A549 (cell line): Measurements from ENCODE around the gene HIVEP3. TPM values are rescaled to one million over a fixed set of nuclear protein-coding genes. Genes with fewer than 3 reads are reported as not detected.

Experiments used
- ATAC-seq, 2 experiments: fragments of 200-7000 bp in 1 of 2; fragments of >200 bp in 1 of 2; cut with Nextera tagmentation in 1 of 2; cut with Tn5 transposase in 1 of 2; 3 replicates each; pipeline versions ENCODE4 v1.8.0 to v1.9.1; 2018 to 2020; ENCODE audit warnings: mild to moderate bottlenecking in 1 of 2, moderate library complexity in 1 of 2
- CTCF ChIA-PET: fragments of 300-600 bp; sonication (Branson Sonifier 250); formaldehyde crosslinking; extraction: SDS; loops from one replicate; lab custom pipeline; 2021; ENCODE audit warnings: antibody characterized with exemption, inconsistent platforms; lab: Yijun Ruan, JAX
- POLR2A ChIA-PET: fragments of 350-600 bp; formaldehyde crosslinking; extraction: SDS; loops from one replicate; lab custom pipeline; 2021; ENCODE audit warnings: antibody characterized with exemption, inconsistent platforms; lab: Yijun Ruan, JAX
- DNase-seq, 2 experiments: peaks; one replicate each; pipeline versions ENCODE4 v3.0.0 to v3.0.0-alpha.2; 2011 to 2016; ENCODE audit warnings: low read depth in 1 of 2, low spot score in 1 of 2
- FAIRE-seq: peaks from 2 replicates; lab custom pipeline; 2011; peaks lifted over from hg19 to GRCh38; lab: Jason Lieb, UNC
- H3K27ac ChIP-seq, 2 experiments: fragments of >200 bp; sonication (Bioruptor Twin); formaldehyde crosslinking; 3 replicates each; pipeline ENCODE4 v1.5.1; 2016 to 2017
- H3K4me1 ChIP-seq: fragments of >200 bp; sonication (Bioruptor Twin); formaldehyde crosslinking; 3 replicates; pipeline ENCODE4 v1.6.1; 2016
- H3K4me2 ChIP-seq: fragments of >200 bp; sonication (Bioruptor Twin); formaldehyde crosslinking; 3 replicates; pipeline ENCODE4 v1.6.1; 2016
- H3K4me3 ChIP-seq: fragments of >200 bp; sonication (Bioruptor Twin); formaldehyde crosslinking; 3 replicates; pipeline ENCODE4 v1.5.1; 2016
- H3K9me3 ChIP-seq: fragments of >200 bp; sonication (Bioruptor Twin); formaldehyde crosslinking; 3 replicates; pipeline ENCODE4 v1.6.1; 2016
- BCL3 ChIP-seq: fragments of >200 bp; sonication (Bioruptor Twin); formaldehyde crosslinking; IDR thresholded peaks from 3 replicates; pipeline ENCODE4 v1.6.1; 2016
- CHD2 ChIP-seq: fragments of 150-350 bp; IDR thresholded peaks from 2 replicates; pipeline ENCODE4 v1.6.1; 2014; ENCODE audit warnings: low read length; ENCODE audit not compliant: partially characterized antibody
- FOSL2 ChIP-seq, 2 experiments: fragments of 450-650 bp in 1 of 2; fragments of >200 bp in 1 of 2; sonication (Bioruptor Twin) in 1 of 2; formaldehyde crosslinking; IDR thresholded peaks; 2 replicates each; pipeline versions ENCODE4 v1.5.0 to v1.6.1; 2016 to 2020; ENCODE audit warnings: mild to moderate bottlenecking in 1 of 2, moderate library complexity in 1 of 2
- FOXS1 ChIP-seq: fragments of 250-450 bp; sonication (Bioruptor Pico); IDR thresholded peaks from 2 replicates; pipeline ENCODE4 v1.5.0; 2020; ENCODE audit warnings: mild to moderate bottlenecking, moderate library complexity
- GATA3 ChIP-seq: IDR thresholded peaks from 2 replicates; pipeline ENCODE4 v1.6.1; 2012; ENCODE audit warnings: borderline replicate concordance
- HES2 ChIP-seq: fragments of >200 bp; sonication (Bioruptor Twin); formaldehyde crosslinking; IDR thresholded peaks from 2 replicates; pipeline ENCODE4 v1.6.1; 2016
- HEYL ChIP-seq: fragments of 250-450 bp; sonication (Bioruptor Pico); IDR thresholded peaks from 2 replicates; pipeline ENCODE4 v1.8.0; 2021; ENCODE audit warnings: mild to moderate bottlenecking, moderate library complexity
- HOXA7 ChIP-seq: fragments of 250-450 bp; sonication (Bioruptor Pico); IDR thresholded peaks from 2 replicates; pipeline ENCODE4 v1.5.0; 2020; ENCODE audit warnings: mild to moderate bottlenecking, moderate library complexity
- JUNB ChIP-seq: fragments of >200 bp; sonication (Bioruptor Twin); formaldehyde crosslinking; IDR thresholded peaks from 2 replicates; pipeline ENCODE4 v1.6.1; 2016
- MAFK ChIP-seq: fragments of 450-650 bp; IDR thresholded peaks from 2 replicates; pipeline ENCODE4 v1.6.1; 2014; ENCODE audit not compliant: partially characterized antibody
- MYC ChIP-seq: IDR thresholded peaks from 2 replicates; pipeline ENCODE4 v1.6.1; 2012; ENCODE audit warnings: mild to moderate bottlenecking, inconsistent platforms, low read length, improper control_type of control experiment, borderline replicate concordance
- NFE2L2 ChIP-seq: fragments of 150-350 bp; conservative IDR thresholded peaks from 2 replicates; pipeline ENCODE4 v1.6.1; 2014; ENCODE audit warnings: low read length
- NR3C1 ChIP-seq: fragments of >200 bp; sonication (Bioruptor Twin); formaldehyde crosslinking; IDR thresholded peaks from 3 replicates; pipeline ENCODE4 v1.6.1; 2017
- PHF8 ChIP-seq: fragments of 200-600 bp; sonication (generic); IDR thresholded peaks from 2 replicates; pipeline ENCODE4 v1.6.1; 2016; ENCODE audit warnings: low read depth, mild to moderate bottlenecking, antibody characterized with exemption, moderate library complexity, borderline replicate concordance
- POLR2A ChIP-seq: IDR thresholded peaks from 2 replicates; pipeline ENCODE4 v1.6.1; 2012; ENCODE audit warnings: mild to moderate bottlenecking, low read length
- RARB ChIP-seq: fragments of 250-450 bp; sonication (Bioruptor Pico); IDR thresholded peaks from 2 replicates; pipeline ENCODE4 v1.8.0; 2021; ENCODE audit warnings: mild to moderate bottlenecking, moderate library complexity
- RCOR1 ChIP-seq: fragments of 150-350 bp; IDR thresholded peaks from 2 replicates; pipeline ENCODE4 v1.6.1; 2014; ENCODE audit warnings: antibody characterized with exemption, low read length, low read depth
- SREBF2 ChIP-seq: fragments of 450-650 bp; IDR thresholded peaks from 2 replicates; pipeline ENCODE4 v1.6.1; 2014; ENCODE audit warnings: mild to moderate bottlenecking, moderate library complexity
- ZC3H11A ChIP-seq: fragments of 450-650 bp; IDR thresholded peaks from 2 replicates; pipeline ENCODE4 v1.6.1; 2014; ENCODE audit warnings: antibody characterized with exemption, mild to moderate bottlenecking
- WGBS: methylation state at CpG from one replicate; pipeline ENCODE4 v1.1.6; 2017; ENCODE audit errors: missing lambda C conversion rate; 5-methylcytosine and 5-hydroxymethylcytosine counted together
- polyA plus RNA-seq, 4 experiments: library from polyadenylated mRNA; depleted of rRNA in 3 of 4; stranded (reverse); fragments of >200 nt; fragmentation: RNase III in 1 of 4; extraction: RNeasy Plus Mini Kit Qiagen cat#74134 plus additional on column Dnase treatment in 1 of 4; gene quantifications; 2 replicates in 3 of 4; 3 replicates in 1 of 4; pipeline ENCODE4 v1.2.3, GENCODE V29; 2011 to 2017
- TF ChIP-seq, protein P1 (sequence below): IDR thresholded peaks from 2 replicates; pipeline ENCODE4 v1.6.1; 2012
- TF ChIP-seq, protein P2 (sequence below): fragments of 450-650 bp; IDR thresholded peaks from 2 replicates; pipeline ENCODE4 v1.6.1; 2014; ENCODE audit warnings: antibody characterized with exemption

HIVEP3 gene
- polyA plus RNA-seq, 2 of the 4 experiments (the other 2 are of a cell fraction), result 1.5 to 2.0 TPM

DNA sequence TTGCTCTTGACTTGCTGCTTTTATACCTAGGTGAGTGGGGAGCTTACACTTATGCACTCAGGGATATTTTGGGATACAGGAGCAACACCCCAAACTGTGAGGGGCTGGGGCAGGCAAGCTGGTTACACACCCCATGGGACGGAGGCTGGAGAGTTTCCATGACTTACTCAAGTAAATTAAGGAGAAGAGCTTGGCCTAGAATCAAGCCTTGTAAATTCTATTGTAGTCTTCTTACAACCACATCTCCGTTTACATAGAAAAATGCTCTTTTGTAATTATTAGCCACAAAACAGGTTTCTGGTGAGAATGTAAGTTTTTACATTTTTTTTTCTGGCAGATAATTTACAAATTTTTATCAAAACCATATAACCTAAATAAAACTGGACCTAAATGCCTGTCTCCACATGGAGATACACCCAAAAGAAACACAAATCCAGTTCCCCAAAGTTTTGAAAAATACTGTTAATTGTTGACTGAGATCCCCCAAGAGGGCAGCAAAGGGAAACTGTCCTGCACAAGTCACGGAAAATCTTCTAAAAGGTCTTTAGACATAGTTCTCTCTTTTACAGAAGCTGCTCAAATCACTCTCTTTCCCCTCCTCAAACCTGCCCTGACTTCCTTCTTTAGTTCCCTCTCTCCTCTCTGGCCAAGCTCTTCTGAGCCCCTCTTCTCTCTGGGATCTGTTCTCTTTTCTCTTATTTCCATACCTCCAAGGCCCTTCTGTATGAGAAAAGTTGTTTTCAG is 134.0 kb downstream of the HIVEP3 start:
- H3K9me3 ChIP-seq, result no peaks in the 10 kb centered on the region

DNA sequence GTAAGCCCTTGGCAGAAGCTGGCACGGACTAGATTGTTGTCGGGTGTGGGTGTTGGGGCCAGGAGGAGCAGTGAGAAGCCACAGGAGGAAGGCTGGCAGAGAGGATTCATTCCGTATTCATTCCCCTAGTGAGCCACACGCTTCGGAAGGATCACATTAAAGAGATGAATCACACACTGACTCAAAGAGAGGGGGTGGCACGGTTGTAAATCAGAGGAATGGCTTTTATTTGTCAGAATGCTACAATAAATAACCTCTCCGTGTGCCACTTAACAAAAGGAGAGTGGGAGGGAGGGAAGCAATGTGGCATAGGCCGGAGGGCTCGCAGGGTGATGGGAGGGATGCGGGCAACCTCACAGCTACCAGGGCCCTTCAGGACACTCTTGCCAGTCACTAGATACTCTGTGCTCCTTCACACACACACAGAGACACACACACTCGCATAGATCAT is 135.5 kb downstream of the HIVEP3 start:
- H3K4me1 ChIP-seq, result peaks cover 14% of the 10 kb centered on the region
- H3K9me3 ChIP-seq, result no peaks in the 10 kb centered on the region
- CTCF ChIA-PET, result no interaction called here
- peak overlapping the region; percentile 70 for H3K4me2 ChIP-seq
- no peak overlapping the region for H3K4me3 ChIP-seq
- POLR2A ChIA-PET, result no interaction called here
- DNase-seq, result peak; percentile 36 to 48
- TF ChIP-seq HEYL (CRISPR knock-in tag) (no peak), HES2 (no peak), CHD2 (no peak), FOSL2 (IDR thresholded peaks at IDR 0.05) (peak; percentile 16; the same call in 1 of the 2 replicates), FOSL2 (CRISPR knock-in tag; IDR thresholded peaks at IDR 0.05) (peak; percentile 51), NR3C1 (no peak), MAFK (no peak), PHF8 (no peak), POLR2A (no peak), JUNB (peak; percentile 45)
- TF ChIP-seq, protein P1, sequence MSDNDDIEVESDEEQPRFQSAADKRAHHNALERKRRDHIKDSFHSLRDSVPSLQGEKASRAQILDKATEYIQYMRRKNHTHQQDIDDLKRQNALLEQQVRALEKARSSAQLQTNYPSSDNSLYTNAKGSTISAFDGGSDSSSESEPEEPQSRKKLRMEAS, result 0 out of 2 replicates have a peak, but pooled peaks have one; percentile 16
- FAIRE-seq, result no peak
- WGBS, result 9% methylated on average over 11 of the region's 11 CpGs
- peak overlapping the region; percentile 48 to 74; a peak in 4 of 6 replicates for H3K27ac ChIP-seq
- peak; percentile 93 to 94 for ATAC-seq

More for the DNA sequence above, 134.0 kb downstream of the HIVEP3 start:
- FAIRE-seq, result no peak
- no peak for TF ChIP-seq FOSL2 (IDR thresholded peaks at IDR 0.05)
- TF ChIP-seq FOSL2 (CRISPR knock-in tag; IDR thresholded peaks at IDR 0.05), result no peak
- no peak for TF ChIP-seq SREBF2
- no peak for TF ChIP-seq POLR2A
- TF ChIP-seq, protein P2, sequence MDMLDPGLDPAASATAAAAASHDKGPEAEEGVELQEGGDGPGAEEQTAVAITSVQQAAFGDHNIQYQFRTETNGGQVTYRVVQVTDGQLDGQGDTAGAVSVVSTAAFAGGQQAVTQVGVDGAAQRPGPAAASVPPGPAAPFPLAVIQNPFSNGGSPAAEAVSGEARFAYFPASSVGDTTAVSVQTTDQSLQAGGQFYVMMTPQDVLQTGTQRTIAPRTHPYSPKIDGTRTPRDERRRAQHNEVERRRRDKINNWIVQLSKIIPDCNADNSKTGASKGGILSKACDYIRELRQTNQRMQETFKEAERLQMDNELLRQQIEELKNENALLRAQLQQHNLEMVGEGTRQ, result no peak
- TF ChIP-seq JUNB, result no peak
- TF ChIP-seq NFE2L2, result no peak
- no peak for TF ChIP-seq HOXA7
- TF ChIP-seq, protein P1, result no peak
- no peak for ATAC-seq
- DNase-seq, result no peak
- CTCF ChIA-PET, result interaction anchor here (1.1 kb wide), 1 partner anchor 115 kb away, joined by 3 read pairs; no protein-coding TSS in a partner anchor
- POLR2A ChIA-PET, result no interaction called here
- Histone ChIP-seq H3K27ac (no peak overlapping the region), H3K4me2 (no peak overlapping the region), H3K4me1 (peaks cover 14% of the 10 kb centered on the region), H3K4me3 (no peak overlapping the region)
- 81% methylated on average over 3 of the region's 3 CpGs for WGBS

DNA sequence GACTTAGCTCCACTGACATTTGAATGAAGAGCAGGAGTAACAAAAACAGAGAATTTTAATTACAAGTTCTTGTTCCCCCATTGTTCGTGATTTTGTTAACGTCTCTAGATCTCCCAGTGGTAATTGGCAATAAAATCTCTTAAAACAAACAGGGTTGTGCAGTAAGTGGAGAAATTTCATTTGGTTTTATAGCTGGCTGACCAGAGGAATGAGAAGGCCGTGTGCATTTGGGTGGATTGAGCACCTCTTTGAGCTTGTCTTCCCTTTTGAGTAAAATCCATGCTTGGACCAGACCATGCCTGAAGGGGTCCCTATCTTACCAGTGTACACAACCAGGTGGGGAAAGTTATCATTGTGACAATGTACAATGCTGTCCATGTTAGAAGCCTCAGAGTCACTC is 137.8 kb downstream of the HIVEP3 start:
- CTCF ChIA-PET, result interaction anchor here (0.6 to 3.1 kb wide), 4 partner anchors 31 to 207 kb away, joined by 3 to 6 read pairs (median 3); no protein-coding TSS in a partner anchor
- no peak for ATAC-seq
- peaks cover 14% of the 10 kb centered on the region for H3K4me1 ChIP-seq
- TF ChIP-seq RCOR1 (no peak), ZC3H11A (no peak), HOXA7 (no peak), GATA3 (no peak), MYC (no peak), FOXS1 (CRISPR knock-in tag) (no peak), BCL3 (no peak), RARB (CRISPR knock-in tag) (no peak)
- TF ChIP-seq, all 56 proteins: peak for 0
- DNase-seq, result no peak
- no peak for FAIRE-seq
- Histone ChIP-seq H3K27ac (no peak overlapping the region), H3K4me3 (no peak overlapping the region), H3K9me3 (no peaks in the 10 kb centered on the region), H3K4me2 (no peak overlapping the region)
- POLR2A ChIA-PET, result no interaction called here
- WGBS, result 92% methylated on average over 3 of the region's 3 CpGs
